Common myeloid progenitor, CD34-positive (primary cell): ENCODE data around the gene ARPC1B.
A peak's percentile ranks its signal among the peaks of the same experiment; 100 is the strongest.

Source experiments
- CTCF ChIA-PET: fragments of 350-600 bp; sonication (Branson Sonifier 250); formaldehyde crosslinking; loops from one replicate; lab custom pipeline; 2021; ENCODE audit warnings: antibody characterized with exemption; lab: Charles Lee
- POLR2A ChIA-PET: fragments of 350-600 bp; sonication (Branson Sonifier 250); formaldehyde crosslinking; loops from one replicate; lab custom pipeline; 2021; ENCODE audit warnings: antibody characterized with exemption; lab: Charles Lee
- DNase-seq, 3 donors: peaks; one replicate each; pipeline versions ENCODE4 v3.0.0 to v3.0.0-alpha.2; 2013
- H3K27ac ChIP-seq, 2 experiments: 1 replicate in 1 of 2; 2 replicates in 1 of 2; pipeline ENCODE4 v1.7.0; 2013; ENCODE audit warnings: inconsistent platforms in 2 of 2, low read length in 2 of 2, mild to moderate bottlenecking in 2 of 2, low read depth in 1 of 2, moderate library complexity in 1 of 2; ENCODE audit not compliant: severe bottlenecking in 2 of 2, insufficient read depth in 1 of 2, poor library complexity in 1 of 2
- H3K27me3 ChIP-seq, 5 experiments: replicated peaks in 2 of 5; 1 replicate in 3 of 5; 2 replicates in 2 of 5; pipeline versions ENCODE4 v1.6.1 to v1.7.0; 2013; ENCODE audit warnings: low read length in 4 of 5, mild to moderate bottlenecking in 2 of 5, moderate library complexity in 2 of 5, inconsistent platforms in 1 of 5; ENCODE audit not compliant: insufficient read depth in 5 of 5, control insufficient read depth in 4 of 5
- H3K36me3 ChIP-seq, 4 experiments: 1 replicate in 2 of 4; 2 replicates in 2 of 4; pipeline versions ENCODE4 v1.6.1 to v1.7.0; 2013; ENCODE audit warnings: low read length in 3 of 4, control low read depth in 1 of 4, mild to moderate bottlenecking in 1 of 4; ENCODE audit not compliant: control insufficient read depth in 4 of 4, insufficient read depth in 4 of 4
- H3K4me1 ChIP-seq, 4 experiments: 1 replicate in 3 of 4; 2 replicates in 1 of 4; pipeline versions ENCODE4 v1.6.1 to v1.7.1; 2013; ENCODE audit warnings: low read length in 3 of 4, mild to moderate bottlenecking in 3 of 4, control low read depth in 1 of 4, inconsistent platforms in 1 of 4, moderate library complexity in 1 of 4; ENCODE audit not compliant: control insufficient read depth in 4 of 4, insufficient read depth in 4 of 4; ENCODE audit errors: control extremely low read depth in 1 of 4
- H3K4me3 ChIP-seq, 7 experiments: 1 replicate in 4 of 7; 2 replicates in 3 of 7; pipeline versions ENCODE4 v1.5.1 to v1.7.0; 2013; ENCODE audit warnings: mild to moderate bottlenecking in 7 of 7, low read length in 6 of 7, moderate library complexity in 6 of 7, inconsistent platforms in 2 of 7, low read depth in 2 of 7, control low read depth in 1 of 7; ENCODE audit not compliant: insufficient read depth in 4 of 7, control insufficient read depth in 1 of 7; ENCODE audit errors: extremely low read depth in 1 of 7
- H3K9me3 ChIP-seq, 5 experiments: 1 replicate in 4 of 5; 2 replicates in 1 of 5; pipeline versions ENCODE4 v1.6.1 to v1.7.1; 2013; ENCODE audit warnings: low read length in 4 of 5, mild to moderate bottlenecking in 2 of 5, inconsistent platforms in 1 of 5, low read depth in 1 of 5, moderate library complexity in 1 of 5; ENCODE audit not compliant: control insufficient read depth in 4 of 5, insufficient read depth in 2 of 5; ENCODE audit errors: control extremely low read depth in 1 of 5
- WGBS: methylation state at CpG from one replicate; pipeline ENCODE4 v1.1.5; 2013; ENCODE audit not compliant: insufficient coverage; 5-methylcytosine and 5-hydroxymethylcytosine counted together

Gene ARPC1B

DNA sequence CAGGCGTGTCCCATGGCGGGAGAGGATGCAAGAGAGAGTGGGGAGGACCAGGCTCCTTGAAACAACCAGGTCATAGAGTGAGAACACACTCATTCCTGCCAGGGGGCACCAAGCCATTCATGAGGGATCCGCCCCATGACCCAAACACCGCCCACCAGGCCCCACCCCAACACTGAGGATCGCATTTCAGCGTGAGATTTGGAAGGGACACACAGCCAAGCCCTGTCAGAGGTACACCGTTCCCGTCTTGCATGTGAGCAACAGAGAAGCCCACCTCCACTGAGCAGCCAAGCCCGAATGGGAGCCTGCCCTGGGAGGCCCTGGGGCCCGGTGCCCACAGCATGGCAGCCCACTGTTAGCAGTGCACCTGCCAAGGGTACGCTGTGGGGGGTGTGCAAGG is 7.9 kb upstream of the ARPC1B start:
- ChIA-PET POLR2A (no interaction called here), CTCF (interaction anchor here (0.8 to 4.0 kb wide), 7 partner anchors 14 to 49 kb away, joined by 3 to 24 read pairs (median 8); no protein-coding TSS in a partner anchor)
- Histone ChIP-seq H3K4me3 (no peak overlapping the region), H3K9me3 (no peaks in the 10 kb centered on the region), H3K4me1 (peaks cover 0 to 18% (median 3%) of the 10 kb centered on the region in 4 experiments), H3K27ac (no peak overlapping the region), H3K36me3 (peaks cover 17 to 46% (median 33%) of the 10 kb centered on the region in 4 experiments), H3K27me3 (no peaks in the 10 kb centered on the region)
- DNase-seq: no peak
- 95% methylated on average over 9 of the region's 11 CpGs for WGBS

DNA sequence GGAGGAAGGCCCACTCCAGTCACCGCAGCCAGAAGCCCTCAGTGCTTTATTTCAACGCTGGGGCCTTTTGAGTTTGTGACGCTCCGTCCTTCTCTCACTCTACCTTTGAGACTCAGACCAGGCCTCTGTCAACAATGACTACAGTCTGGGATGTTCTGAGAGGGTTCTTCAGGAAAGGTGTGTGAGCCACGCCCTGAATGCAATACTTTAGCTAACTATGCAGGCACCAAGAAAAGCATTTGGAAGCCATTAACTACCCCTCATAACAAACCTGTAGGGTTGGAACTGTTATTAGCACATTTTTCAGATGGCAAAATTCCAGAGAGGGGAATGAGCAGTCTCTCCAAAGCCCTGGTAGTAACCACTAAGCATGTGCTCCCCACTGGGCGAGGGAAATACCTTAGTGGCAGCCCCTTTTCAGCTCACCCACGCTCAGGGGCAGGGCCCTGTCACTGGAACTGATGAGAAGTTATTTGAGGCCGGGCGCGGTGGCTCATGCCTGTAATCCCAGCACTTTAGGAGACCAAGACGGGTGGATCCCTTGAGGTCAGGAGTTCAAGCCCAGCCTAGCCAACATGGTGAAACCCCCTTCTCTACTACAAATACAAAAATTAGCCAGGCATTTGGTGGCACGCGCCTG is 5.7 kb upstream of the ARPC1B start:
- 98% methylated on average over 13 of the region's 13 CpGs for WGBS
- H3K9me3 ChIP-seq: no peaks in the 10 kb centered on the region
- ChIA-PET POLR2A (no interaction called here), CTCF (interaction anchor here (0.7 to 3.8 kb wide), 5 partner anchors 11 to 667 kb away, joined by 3 to 22 read pairs (median 4); no protein-coding TSS in a partner anchor)
- H3K4me1 ChIP-seq: peaks cover 0 to 22% (median 6%) of the 10 kb centered on the region in 4 experiments
- H3K4me3 ChIP-seq: no peak overlapping the region
- peaks cover 13 to 30% (median 24%) of the 10 kb centered on the region in 4 experiments for H3K36me3 ChIP-seq
- H3K27me3 ChIP-seq: no peaks in the 10 kb centered on the region
- H3K27ac ChIP-seq: no peak overlapping the region
- no peak for DNase-seq

DNA sequence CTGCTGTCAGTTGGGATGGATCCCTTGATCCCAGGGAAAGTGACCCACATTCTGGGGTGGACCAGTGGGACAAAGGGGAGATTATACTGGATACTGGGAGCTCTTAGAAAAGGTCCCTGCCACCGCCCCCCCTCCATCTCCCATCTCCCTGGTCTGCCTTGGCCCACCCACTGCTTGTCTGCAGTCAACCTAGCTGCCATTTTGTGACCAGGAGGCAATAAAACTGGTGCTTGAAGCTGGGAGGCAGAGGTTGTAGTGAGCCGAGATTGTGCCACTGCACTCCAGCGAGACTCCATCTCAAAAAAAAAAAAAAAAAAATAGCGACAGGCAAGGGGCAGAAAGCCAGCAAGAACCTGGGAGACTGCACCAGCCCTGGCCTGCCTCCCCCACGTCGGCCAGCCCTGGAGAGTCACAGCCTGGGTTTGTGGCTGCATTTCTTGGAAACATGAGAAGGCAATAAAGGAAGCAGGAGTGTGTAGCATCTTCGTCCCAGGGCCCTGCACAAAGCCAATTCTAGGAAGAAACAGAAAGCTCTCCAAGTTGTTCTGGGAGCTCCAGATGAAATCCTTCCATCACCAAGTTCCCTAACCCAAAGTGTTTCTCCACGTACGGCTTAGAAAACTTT is 4.7 kb upstream of the ARPC1B start:
- CTCF ChIA-PET: interaction anchor here (1.2 to 3.8 kb wide), 3 partner anchors 12 to 37 kb away, joined by 3 to 22 read pairs (median 4); no protein-coding TSS in a partner anchor
- H3K4me1 ChIP-seq: peaks cover 0 to 26% (median 9%) of the 10 kb centered on the region in 4 experiments
- H3K9me3 ChIP-seq: no peaks in the 10 kb centered on the region
- peaks cover 11 to 22% (median 19%) of the 10 kb centered on the region in 4 experiments for H3K36me3 ChIP-seq
- POLR2A ChIA-PET: interaction anchor here (0.6 kb wide), 2 partner anchors 24 to 203 kb away, joined by 4 to 5 read pairs; no protein-coding TSS in a partner anchor
- H3K27ac ChIP-seq: peak overlapping the region in 1 of 2 experiments; percentile 39
- no peak for DNase-seq
- H3K4me3 ChIP-seq: peak overlapping the region in 1 of 7 experiments; percentile 25
- 58% methylated on average over 4 of the region's 9 CpGs for WGBS
- H3K27me3 ChIP-seq: no peaks in the 10 kb centered on the region

DNA sequence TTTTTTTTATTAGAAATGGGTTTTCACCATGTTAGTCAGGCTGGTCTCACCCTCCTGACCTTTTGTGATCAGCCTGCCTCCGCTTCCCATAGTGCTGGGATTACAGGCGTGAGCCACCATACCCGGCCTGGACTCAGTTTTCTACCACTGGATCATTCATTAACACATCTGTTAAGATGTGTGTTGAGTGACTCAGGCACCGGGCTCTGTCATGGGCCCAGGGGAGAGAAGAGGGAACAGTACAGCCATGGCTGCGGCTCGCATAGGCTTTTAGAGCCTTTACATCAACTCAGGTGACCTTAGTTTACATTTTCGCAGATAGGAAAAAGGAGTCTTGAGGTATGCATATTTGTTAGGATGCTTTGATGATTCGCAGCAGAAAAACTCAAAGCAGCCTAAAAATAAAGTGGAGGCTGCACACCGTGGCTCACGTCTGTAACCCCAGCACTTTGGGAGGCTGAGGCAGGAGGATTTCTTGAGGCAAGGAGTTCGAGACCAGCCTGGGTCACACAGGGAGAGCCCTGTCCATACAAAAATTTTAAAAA is 3.1 kb upstream of the ARPC1B start:
- 98% methylated on average over 11 of the region's 11 CpGs for WGBS
- H3K4me3 ChIP-seq: no peak overlapping the region
- H3K4me1 ChIP-seq: peaks cover 3 to 37% (median 14%) of the 10 kb centered on the region in 4 experiments
- DNase-seq: no peak
- ChIA-PET CTCF (interaction anchor here (1.3 to 1.7 kb wide), 3 partner anchors 11 to 37 kb away, joined by 4 to 5 read pairs (median 4); partner anchors contain the start of genes BUD31 and PDAP1), POLR2A (no interaction called here)
- H3K27me3 ChIP-seq: no peaks in the 10 kb centered on the region
- H3K9me3 ChIP-seq: no peaks in the 10 kb centered on the region
- H3K27ac ChIP-seq: no peak overlapping the region
- peaks cover 6 to 17% (median 9%) of the 10 kb centered on the region in 4 experiments for H3K36me3 ChIP-seq

DNA sequence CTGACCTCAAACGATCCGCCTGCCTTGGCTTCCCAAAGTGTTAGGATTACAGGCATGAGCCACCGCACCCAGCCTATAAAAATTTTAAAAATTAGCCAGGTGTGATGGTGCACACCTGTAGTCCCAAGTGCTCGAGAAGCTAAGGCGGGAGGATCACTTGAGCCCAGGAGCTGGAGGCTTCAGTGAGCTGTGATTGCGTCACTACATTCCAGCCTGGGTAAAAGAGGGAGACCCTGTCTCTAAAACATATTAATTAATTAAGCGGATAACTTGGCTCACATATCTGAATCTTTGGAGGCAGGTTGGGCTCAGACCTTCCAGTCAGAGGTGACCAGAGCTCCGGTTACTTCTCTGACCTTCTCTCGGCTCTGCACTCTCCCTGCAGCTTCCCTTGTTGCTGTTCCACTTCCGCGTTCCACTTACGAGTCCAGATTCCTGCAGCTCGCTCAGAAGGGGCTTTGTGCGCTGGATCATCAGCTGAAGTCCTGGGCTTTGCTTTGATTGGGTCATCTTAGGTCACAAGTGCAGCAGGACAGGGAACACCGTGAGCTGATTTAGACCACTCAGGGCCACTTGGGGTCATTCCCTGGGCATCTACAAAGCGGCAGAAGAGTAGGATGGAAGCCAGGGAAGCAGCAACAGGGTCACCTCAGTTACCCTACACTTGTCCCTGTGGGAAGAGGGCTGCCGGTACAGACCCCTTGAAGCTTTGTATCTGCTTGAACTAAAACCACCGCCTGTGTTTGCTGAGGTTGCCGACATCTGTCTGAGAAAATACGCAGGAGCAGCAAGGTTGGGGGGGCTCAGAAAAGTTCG is 2.0 kb upstream of the ARPC1B start:
- Histone ChIP-seq H3K27me3 (no peaks in the 10 kb centered on the region), H3K27ac (no peak overlapping the region), H3K4me1 (peaks cover 3 to 44% (median 15%) of the 10 kb centered on the region in 4 experiments), H3K36me3 (peaks cover 0 to 12% (median 5%) of the 10 kb centered on the region in 4 experiments), H3K4me3 (no peak overlapping the region), H3K9me3 (no peaks in the 10 kb centered on the region)
- 94% methylated on average over 19 of the region's 21 CpGs for WGBS
- POLR2A ChIA-PET: no interaction called here
- CTCF ChIA-PET: interaction anchor here (1.6 to 2.4 kb wide), 4 partner anchors 10 to 36 kb away, joined by 4 to 14 read pairs (median 10); partner anchors contain the start of genes BUD31 and PDAP1
- no peak for DNase-seq

DNA sequence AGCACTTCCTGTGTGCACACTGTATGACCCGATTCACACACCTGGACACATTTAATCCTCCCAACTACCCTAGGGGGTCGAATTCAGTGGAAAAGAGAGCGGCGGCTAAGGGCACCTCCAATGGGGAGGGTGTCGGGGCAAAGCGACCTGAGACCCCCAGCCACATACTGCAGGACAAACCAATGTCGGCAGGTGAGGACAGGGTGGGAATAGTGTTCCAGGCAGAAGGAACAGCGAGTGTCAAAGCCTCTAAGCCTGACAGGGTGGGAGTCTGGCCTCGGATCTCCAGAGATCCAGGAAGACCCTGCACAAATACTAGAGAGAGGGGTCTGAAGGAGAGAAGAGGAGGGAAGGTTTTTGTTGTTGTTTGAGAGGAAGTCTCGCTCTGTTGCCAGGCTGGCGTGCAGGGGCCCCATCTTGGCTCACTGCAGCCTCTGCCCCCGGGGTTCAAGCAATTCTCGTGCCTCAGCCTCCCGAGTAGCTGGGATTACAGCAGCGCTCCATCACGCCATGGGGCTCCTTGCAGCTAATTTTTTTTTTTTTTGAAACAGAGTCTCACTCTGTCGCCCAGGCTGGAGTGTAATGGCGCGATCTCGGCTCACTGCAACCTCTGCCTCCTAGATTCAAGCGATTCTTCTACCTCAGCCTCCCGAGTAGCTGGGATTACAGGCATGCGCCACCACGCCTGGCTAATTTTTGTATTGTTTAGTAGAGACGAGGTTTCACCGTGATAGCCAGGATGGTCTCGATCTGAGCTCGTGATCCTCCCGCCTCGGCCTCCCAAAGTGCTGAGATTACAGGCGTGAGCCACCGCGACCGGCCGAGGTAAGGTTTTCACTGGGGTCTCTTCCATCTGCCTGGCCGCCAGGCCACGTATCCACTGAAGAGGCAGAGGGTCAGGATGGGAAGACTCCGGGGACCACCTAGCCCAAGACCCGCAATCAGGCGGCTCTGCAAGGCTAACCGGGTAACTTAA is 1.2 kb upstream of the ARPC1B start:
- Histone ChIP-seq H3K36me3 (peaks cover 2 to 14% (median 8%) of the 10 kb centered on the region in 4 experiments), H3K27me3 (no peaks in the 10 kb centered on the region), H3K9me3 (no peaks in the 10 kb centered on the region), H3K4me1 (peaks cover 3 to 53% (median 20%) of the 10 kb centered on the region in 4 experiments), H3K4me3 (peak overlapping the region; percentile 75 to 95 (median 84)), H3K27ac (no peak overlapping the region)
- ChIA-PET CTCF (interaction anchor here (1.7 to 2.4 kb wide), 3 partner anchors 9 to 13 kb away, joined by 5 to 14 read pairs (median 14); no protein-coding TSS in a partner anchor), POLR2A (no interaction called here)
- DNase-seq: no peak
- 86% methylated on average over 35 of the region's 41 CpGs for WGBS
